Measurements from ENCODE around the gene PCARE.

DNA sequence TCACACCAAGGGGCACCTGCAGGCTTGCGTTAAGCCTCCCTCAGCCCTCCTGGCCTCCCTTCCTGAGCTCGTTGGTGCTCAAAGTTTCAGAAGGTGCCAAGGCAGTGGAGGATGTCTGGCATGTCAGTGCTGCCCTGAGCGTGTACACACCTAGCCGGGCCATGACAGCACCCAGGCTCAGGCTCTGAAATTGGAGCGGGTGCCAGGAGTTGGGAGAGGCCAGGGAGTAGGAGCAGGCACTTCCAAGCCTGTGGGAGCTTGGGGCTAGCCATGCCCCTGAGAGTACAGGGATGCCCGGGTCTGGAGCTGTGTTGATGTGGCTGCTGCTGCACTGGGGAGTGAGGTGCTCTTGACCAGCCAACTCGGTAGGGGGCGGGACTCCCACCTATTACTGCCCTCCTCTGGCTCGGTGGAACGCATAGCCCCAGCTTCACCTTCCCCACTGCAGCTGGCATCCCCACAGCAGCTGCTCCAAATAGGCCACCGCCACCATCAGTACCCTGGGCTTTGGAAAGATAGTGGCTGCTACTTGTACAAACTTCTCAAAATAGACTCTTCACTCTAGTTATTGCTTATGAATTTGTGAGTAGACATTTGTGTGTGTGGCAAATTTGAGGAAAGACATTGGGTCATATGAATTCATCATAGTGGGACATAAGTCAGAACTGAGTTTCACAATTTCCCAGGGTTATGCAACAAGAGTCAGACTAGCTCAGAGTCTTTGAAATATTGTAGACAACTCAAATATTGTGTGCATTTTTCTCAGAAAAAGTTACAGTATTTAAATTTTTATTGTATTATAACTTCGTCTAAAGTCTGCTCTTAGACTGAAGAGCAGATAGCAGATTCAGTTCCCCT lies 6.8 kb upstream of the PCARE start:
- TF ChIP-seq, protein P1, sequence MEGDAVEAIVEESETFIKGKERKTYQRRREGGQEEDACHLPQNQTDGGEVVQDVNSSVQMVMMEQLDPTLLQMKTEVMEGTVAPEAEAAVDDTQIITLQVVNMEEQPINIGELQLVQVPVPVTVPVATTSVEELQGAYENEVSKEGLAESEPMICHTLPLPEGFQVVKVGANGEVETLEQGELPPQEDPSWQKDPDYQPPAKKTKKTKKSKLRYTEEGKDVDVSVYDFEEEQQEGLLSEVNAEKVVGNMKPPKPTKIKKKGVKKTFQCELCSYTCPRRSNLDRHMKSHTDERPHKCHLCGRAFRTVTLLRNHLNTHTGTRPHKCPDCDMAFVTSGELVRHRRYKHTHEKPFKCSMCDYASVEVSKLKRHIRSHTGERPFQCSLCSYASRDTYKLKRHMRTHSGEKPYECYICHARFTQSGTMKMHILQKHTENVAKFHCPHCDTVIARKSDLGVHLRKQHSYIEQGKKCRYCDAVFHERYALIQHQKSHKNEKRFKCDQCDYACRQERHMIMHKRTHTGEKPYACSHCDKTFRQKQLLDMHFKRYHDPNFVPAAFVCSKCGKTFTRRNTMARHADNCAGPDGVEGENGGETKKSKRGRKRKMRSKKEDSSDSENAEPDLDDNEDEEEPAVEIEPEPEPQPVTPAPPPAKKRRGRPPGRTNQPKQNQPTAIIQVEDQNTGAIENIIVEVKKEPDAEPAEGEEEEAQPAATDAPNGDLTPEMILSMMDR (conservative IDR thresholded peaks at IDR 0.05; ENCODE audit: low read depth in 2 of 2) = no peak
- TF ChIP-seq, protein P2, sequence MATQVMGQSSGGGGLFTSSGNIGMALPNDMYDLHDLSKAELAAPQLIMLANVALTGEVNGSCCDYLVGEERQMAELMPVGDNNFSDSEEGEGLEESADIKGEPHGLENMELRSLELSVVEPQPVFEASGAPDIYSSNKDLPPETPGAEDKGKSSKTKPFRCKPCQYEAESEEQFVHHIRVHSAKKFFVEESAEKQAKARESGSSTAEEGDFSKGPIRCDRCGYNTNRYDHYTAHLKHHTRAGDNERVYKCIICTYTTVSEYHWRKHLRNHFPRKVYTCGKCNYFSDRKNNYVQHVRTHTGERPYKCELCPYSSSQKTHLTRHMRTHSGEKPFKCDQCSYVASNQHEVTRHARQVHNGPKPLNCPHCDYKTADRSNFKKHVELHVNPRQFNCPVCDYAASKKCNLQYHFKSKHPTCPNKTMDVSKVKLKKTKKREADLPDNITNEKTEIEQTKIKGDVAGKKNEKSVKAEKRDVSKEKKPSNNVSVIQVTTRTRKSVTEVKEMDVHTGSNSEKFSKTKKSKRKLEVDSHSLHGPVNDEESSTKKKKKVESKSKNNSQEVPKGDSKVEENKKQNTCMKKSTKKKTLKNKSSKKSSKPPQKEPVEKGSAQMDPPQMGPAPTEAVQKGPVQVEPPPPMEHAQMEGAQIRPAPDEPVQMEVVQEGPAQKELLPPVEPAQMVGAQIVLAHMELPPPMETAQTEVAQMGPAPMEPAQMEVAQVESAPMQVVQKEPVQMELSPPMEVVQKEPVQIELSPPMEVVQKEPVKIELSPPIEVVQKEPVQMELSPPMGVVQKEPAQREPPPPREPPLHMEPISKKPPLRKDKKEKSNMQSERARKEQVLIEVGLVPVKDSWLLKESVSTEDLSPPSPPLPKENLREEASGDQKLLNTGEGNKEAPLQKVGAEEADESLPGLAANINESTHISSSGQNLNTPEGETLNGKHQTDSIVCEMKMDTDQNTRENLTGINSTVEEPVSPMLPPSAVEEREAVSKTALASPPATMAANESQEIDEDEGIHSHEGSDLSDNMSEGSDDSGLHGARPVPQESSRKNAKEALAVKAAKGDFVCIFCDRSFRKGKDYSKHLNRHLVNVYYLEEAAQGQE (IDR thresholded peaks at IDR 0.05; ENCODE audit: unreplicated experiment) = no peak
- TF ChIP-seq EZH2 (IDR thresholded peaks at IDR 0.05; ENCODE audit: low read depth, unreplicated experiment) = no peak
- TF ChIP-seq POLR2AphosphoS5 (IDR thresholded peaks at IDR 0.05; ENCODE audit: low read depth) = no peak
- TF ChIP-seq JUNB (IDR thresholded peaks at IDR 0.05; ENCODE audit: unreplicated experiment) = no peak
- no peak for TF ChIP-seq ZNF331 (CRISPR knock-in tag; IDR thresholded peaks at IDR 0.05; ENCODE audit: low read depth)
- TF ChIP-seq EZH2phosphoT487 (IDR thresholded peaks at IDR 0.05; ENCODE audit: unreplicated experiment) = no peak
- no peak for TF ChIP-seq ZNF114 (CRISPR knock-in tag; IDR thresholded peaks at IDR 0.05)
- TF ChIP-seq CREB1 (CRISPR knock-in tag; IDR thresholded peaks at IDR 0.05; ENCODE audit: low read depth) = no peak
- TF ChIP-seq, protein P3, sequence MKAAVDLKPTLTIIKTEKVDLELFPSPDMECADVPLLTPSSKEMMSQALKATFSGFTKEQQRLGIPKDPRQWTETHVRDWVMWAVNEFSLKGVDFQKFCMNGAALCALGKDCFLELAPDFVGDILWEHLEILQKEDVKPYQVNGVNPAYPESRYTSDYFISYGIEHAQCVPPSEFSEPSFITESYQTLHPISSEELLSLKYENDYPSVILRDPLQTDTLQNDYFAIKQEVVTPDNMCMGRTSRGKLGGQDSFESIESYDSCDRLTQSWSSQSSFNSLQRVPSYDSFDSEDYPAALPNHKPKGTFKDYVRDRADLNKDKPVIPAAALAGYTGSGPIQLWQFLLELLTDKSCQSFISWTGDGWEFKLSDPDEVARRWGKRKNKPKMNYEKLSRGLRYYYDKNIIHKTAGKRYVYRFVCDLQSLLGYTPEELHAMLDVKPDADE (IDR thresholded peaks at IDR 0.05) = no peak
